Thoracic aorta (tissue), 2 donors: ENCODE data around the gene UBASH3B. TPM values are rescaled to one million over a fixed set of nuclear protein-coding genes. Genes with fewer than 3 reads are reported as not detected.

ENCODE experiments used
- ATAC-seq: fragments of 150-250 bp; one replicate; pipeline ENCODE4 v1.8.0; 2017; ENCODE audit warnings: low read depth; ENCODE audit not compliant: insufficient number of reproducible peaks, low FRiP score
- DNase-seq: peaks from one replicate; pipeline ENCODE4 v3.0.0-alpha.2; 2020; ENCODE audit warnings: low spot score
- H3K27ac ChIP-seq, 2 donors: fragments of 200-600 bp; sonication (generic); 1 replicate in 1 of 2; 2 replicates in 1 of 2; pipeline ENCODE4 v1.5.1; 2016; ENCODE audit warnings: mild to moderate bottlenecking in 2 of 2, moderate library complexity in 2 of 2
- H3K27me3 ChIP-seq: fragments of 200-600 bp; sonication (generic); replicated peaks from 2 replicates; pipeline ENCODE4 v1.6.0; 2016; ENCODE audit warnings: mild to moderate bottlenecking; ENCODE audit not compliant: insufficient read depth
- H3K36me3 ChIP-seq: fragments of 200-600 bp; sonication (generic); one replicate; pipeline ENCODE4 v1.5.1; 2016
- H3K4me1 ChIP-seq, 2 donors: fragments of 200-600 bp; sonication (generic); 1 replicate in 1 of 2; 2 replicates in 1 of 2; pipeline versions ENCODE4 v1.5.1 to v1.6.0; 2016; ENCODE audit warnings: low read depth in 2 of 2, mild to moderate bottlenecking in 1 of 2; ENCODE audit not compliant: control insufficient read depth in 1 of 2
- H3K4me3 ChIP-seq: fragments of 200-600 bp; sonication (generic); 2 replicates; pipeline ENCODE4 v1.5.1; 2016; ENCODE audit warnings: mild to moderate bottlenecking
- H3K9me3 ChIP-seq: fragments of 200-600 bp; sonication (generic); 2 replicates; pipeline ENCODE4 v1.5.1; 2016
- CTCF ChIP-seq: fragments of 200-600 bp; sonication (generic); IDR thresholded peaks from one replicate; pipeline ENCODE4 v1.5.1; 2019; ENCODE audit warnings: antibody characterized with exemption
- total RNA-seq, 2 donors: library from RNA; depleted of rRNA; stranded (reverse); fragments of >200 nt; gene quantifications; one replicate each; pipeline versions ENCODE4 v1.1.0 to v1.2.3, GENCODE V29; 2016

UBASH3B gene
- total RNA-seq, 2 donors from 2014 or later: 6.1 to 12.3 TPM

DNA sequence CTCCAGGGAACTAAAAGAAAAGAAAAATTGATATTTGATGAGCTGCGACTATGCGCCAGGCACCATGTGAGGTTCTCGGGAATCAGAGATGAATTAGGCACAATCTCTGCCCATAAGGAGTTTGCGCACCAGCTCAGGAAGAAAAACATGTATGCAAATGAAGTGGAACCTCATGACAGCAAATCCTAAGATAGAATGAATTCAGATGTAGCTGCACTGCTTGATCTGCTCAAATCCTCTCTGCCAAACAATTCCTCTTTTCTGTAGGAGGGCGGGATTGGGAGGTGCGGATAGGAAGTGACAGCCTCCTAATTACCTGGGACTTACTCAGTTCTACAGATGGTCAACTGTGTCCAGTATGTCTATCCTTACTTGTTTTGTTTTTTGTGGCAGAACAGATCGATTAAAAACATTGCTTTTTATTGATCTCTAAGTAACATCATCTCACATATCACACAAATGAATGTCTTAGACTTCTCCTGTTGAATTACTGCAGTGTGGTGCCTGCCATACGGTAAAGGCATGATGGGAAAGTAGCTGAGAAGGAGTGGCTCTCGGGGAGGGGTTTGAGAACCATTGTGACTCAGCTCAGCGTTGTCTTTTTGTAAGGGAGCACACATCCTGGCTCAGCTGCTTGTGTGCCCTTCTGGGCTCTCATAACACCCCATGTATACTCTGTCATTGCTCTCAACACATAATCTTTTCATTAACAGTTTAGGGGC, 196.7 kb downstream of the UBASH3B start:
- no peak for DNase-seq
- no peak overlapping the region for H3K27ac ChIP-seq

GRCh38 chr11:122852796-122853160, 197.3 kb downstream of the UBASH3B start:
- Histone ChIP-seq H3K27ac (no peak overlapping the region), H3K27me3 (no peaks in the 10 kb centered on the region), H3K4me1 (no peaks in the 10 kb centered on the region), H3K4me3 (no peak overlapping the region), H3K36me3 (no peaks in the 10 kb centered on the region), H3K9me3 (no peaks in the 10 kb centered on the region)
- no peak for DNase-seq
- TF ChIP-seq CTCF: no peak
- no peak for ATAC-seq

More for the DNA sequence above, 196.7 kb downstream of the UBASH3B start:
- Histone ChIP-seq H3K27me3 (no peaks in the 10 kb centered on the region), H3K4me3 (no peak overlapping the region), H3K4me1 (no peaks in the 10 kb centered on the region), H3K36me3 (no peaks in the 10 kb centered on the region), H3K9me3 (no peaks in the 10 kb centered on the region)
- no peak for TF ChIP-seq CTCF
- no peak for ATAC-seq

DNA sequence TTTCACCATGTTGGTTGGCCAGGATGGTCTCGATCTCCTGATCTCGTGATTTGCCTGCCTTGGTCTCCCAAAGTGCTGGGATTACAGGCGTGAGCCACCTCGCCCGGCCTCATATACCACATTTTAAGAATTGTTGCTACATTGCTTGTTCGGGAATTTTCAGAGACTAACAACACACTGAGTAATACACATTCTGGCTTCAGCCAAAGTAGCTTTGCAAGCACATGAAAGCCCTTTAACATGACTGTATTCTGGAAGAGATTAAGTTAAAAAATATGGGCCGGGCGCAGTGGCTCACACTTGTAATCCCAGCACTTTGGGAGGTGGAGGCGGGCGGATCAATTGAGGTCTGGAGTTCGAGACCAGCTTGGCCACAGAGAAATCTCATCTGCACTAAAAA, 197.7 kb downstream of the UBASH3B start:
- Histone ChIP-seq H3K27me3 (no peaks in the 10 kb centered on the region), H3K27ac (no peak overlapping the region), H3K36me3 (no peaks in the 10 kb centered on the region), H3K4me3 (no peak overlapping the region), H3K9me3 (no peaks in the 10 kb centered on the region), H3K4me1 (no peaks in the 10 kb centered on the region)
- TF ChIP-seq CTCF: no peak
- DNase-seq (no peak), ATAC-seq (no peak)

- DNase-seq (no peak), ATAC-seq (no peak)
- Histone ChIP-seq H3K36me3 (no peaks in the 10 kb centered on the region), H3K4me1 (no peaks in the 10 kb centered on the region), H3K27me3 (no peaks in the 10 kb centered on the region), H3K4me3 (no peak overlapping the region), H3K9me3 (no peaks in the 10 kb centered on the region), H3K27ac (no peak overlapping the region)
- TF ChIP-seq CTCF: peak; percentile 63
These were observed 198.5 kb downstream of the UBASH3B start for GRCh38 chr11:122853971-122854446.

- Histone ChIP-seq H3K36me3 (no peaks in the 10 kb centered on the region), H3K27ac (no peak overlapping the region), H3K9me3 (no peaks in the 10 kb centered on the region), H3K4me3 (no peak overlapping the region), H3K27me3 (no peaks in the 10 kb centered on the region), H3K4me1 (no peaks in the 10 kb centered on the region)
- no peak for TF ChIP-seq CTCF
- DNase-seq: no peak
- no peak for ATAC-seq
These were observed 206.1 kb downstream of the UBASH3B start for GRCh38 chr11:122861631-122862030.
